ENCODE results near the gene KAT5. TPM values are rescaled to one million over a fixed set of nuclear protein-coding genes. Genes with fewer than 3 reads are reported as not detected.
A peak's percentile ranks its signal among the peaks of the same experiment; 100 is the strongest.

The KAT5 gene
- total RNA-seq, 2 donors from 2014 or later: 38.9 to 45.5 TPM

DNA sequence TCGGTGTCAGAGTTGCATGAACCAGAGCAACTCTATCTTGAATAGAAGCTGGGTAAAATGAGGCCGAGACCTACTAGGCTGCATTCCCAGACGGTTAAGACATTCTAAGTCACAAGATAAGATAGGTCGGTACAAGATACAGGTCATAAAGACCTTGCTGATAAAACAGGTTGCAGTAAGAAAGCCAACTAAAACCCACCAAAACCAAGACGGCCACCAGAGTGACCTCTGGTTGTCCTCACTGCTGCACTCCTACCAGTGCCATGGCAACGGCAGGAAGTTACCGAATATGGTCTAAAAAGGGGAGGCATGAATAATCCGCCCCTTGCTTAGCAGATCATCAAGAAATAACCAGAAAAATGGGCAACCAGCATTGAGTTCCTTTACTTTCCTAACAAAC is 2.4 kb upstream of the KAT5 start:
- Histone ChIP-seq H3K27ac (no peak overlapping the region), H3K4me1 (peaks cover 21% of the 10 kb centered on the region), H3K27me3 (no peaks in the 10 kb centered on the region), H3K4me3 (no peak overlapping the region), H3K9me3 (no peaks in the 10 kb centered on the region), H3K36me3 (replicated peaks in 1 of 2; ENCODE audit: insufficient read depth in 1 of 2, low read depth in 2 of 2) (peaks cover 0 to 14% of the 10 kb centered on the region in 2 donors)
- intact Hi-C loops (cut with DNase I): no loop called here
- 57 to 58% methylated on average over 8 of the region's 8 CpGs for WGBS, 2 donors
- TF ChIP-seq CTCF (IDR thresholded peaks at IDR 0.05) (no peak), POLR2A (IDR thresholded peaks at IDR 0.05) (no peak)
- ATAC-seq: no peak
- DNase-seq: no peak

DNA sequence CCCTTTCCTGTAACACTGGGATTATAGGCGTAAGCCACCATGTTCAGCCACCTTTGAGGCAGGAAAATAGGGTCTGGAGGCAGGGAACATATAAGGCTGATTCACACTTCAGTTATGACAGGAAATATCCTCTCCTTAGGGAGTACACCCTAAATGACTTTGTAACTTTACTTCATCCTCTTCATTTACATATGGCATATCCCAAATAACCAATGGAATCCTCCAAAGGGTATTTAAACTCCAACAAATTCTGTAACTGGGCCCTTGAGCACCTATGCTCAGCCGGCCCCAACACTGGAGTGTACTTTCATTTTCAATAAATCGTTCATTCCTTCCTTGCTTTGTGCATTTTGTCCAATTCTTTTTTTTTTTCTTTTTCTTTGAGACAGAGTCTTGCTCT is 1.6 kb upstream of the KAT5 start:
- WGBS, 2 donors: 79 to 81% methylated on average over 3 of the region's 3 CpGs
- H3K36me3 ChIP-seq (replicated peaks in 1 of 2; ENCODE audit: insufficient read depth in 1 of 2, low read depth in 2 of 2): peaks cover 0 to 19% of the 10 kb centered on the region in 2 donors
- peaks cover 21% of the 10 kb centered on the region for H3K4me1 ChIP-seq
- H3K27me3 ChIP-seq: no peaks in the 10 kb centered on the region
- H3K4me3 ChIP-seq: no peak overlapping the region
- intact Hi-C loops (cut with DNase I): no loop called here
- ATAC-seq: no peak
- no peak for TF ChIP-seq POLR2A (IDR thresholded peaks at IDR 0.05)
- no peak for TF ChIP-seq CTCF (IDR thresholded peaks at IDR 0.05)
- no peak overlapping the region for H3K27ac ChIP-seq
- no peak for DNase-seq
- H3K9me3 ChIP-seq: no peaks in the 10 kb centered on the region

GRCh38 chr11:65712633-65713076 is 603 bp downstream of the KAT5 start:
- peaks cover 0 to 36% of the 10 kb centered on the region in 2 donors for H3K36me3 ChIP-seq (replicated peaks in 1 of 2; ENCODE audit: insufficient read depth in 1 of 2, low read depth in 2 of 2)
- H3K27me3 ChIP-seq: no peaks in the 10 kb centered on the region
- peak overlapping the region; percentile 94 to 100 (median 98) for H3K27ac ChIP-seq
- TF ChIP-seq POLR2A (IDR thresholded peaks at IDR 0.05): no peak
- no peak for TF ChIP-seq CTCF (IDR thresholded peaks at IDR 0.05)
- ATAC-seq (no peak), DNase-seq (no peak)
- H3K4me3 ChIP-seq: peak overlapping the region; percentile 61 to 66
- peaks cover 21% of the 10 kb centered on the region for H3K4me1 ChIP-seq
- intact Hi-C loops (cut with DNase I): no loop called here
- 23 to 26% methylated on average over 11 of the region's 11 CpGs for WGBS, 2 donors
- no peaks in the 10 kb centered on the region for H3K9me3 ChIP-seq

- TF ChIP-seq POLR2A (IDR thresholded peaks at IDR 0.05) (no peak), CTCF (IDR thresholded peaks at IDR 0.05) (no peak)
- Histone ChIP-seq H3K27ac (peak overlapping the region in 2 of 4 donors; percentile 94 to 98), H3K4me1 (peaks cover 26% of the 10 kb centered on the region), H3K36me3 (replicated peaks in 1 of 2; ENCODE audit: insufficient read depth in 1 of 2, low read depth in 2 of 2) (peaks cover 0 to 38% of the 10 kb centered on the region in 2 donors), H3K4me3 (no peak overlapping the region), H3K9me3 (no peaks in the 10 kb centered on the region), H3K27me3 (no peaks in the 10 kb centered on the region)
- DNase-seq (no peak), ATAC-seq (no peak)
- WGBS, 2 donors: 85 to 87% methylated on average over 24 of the region's 24 CpGs
- intact Hi-C loops (cut with DNase I): no loop called here
Observed at GRCh38 chr11:65713212-65713969, 1.3 kb downstream of the KAT5 start.

GRCh38 chr11:65714433-65714832 is 2.4 kb downstream of the KAT5 start:
- Histone ChIP-seq H3K9me3 (no peaks in the 10 kb centered on the region), H3K36me3 (replicated peaks in 1 of 2; ENCODE audit: insufficient read depth in 1 of 2, low read depth in 2 of 2) (peaks cover 0 to 38% of the 10 kb centered on the region in 2 donors), H3K27me3 (no peaks in the 10 kb centered on the region), H3K4me1 (peaks cover 36% of the 10 kb centered on the region), H3K27ac (no peak overlapping the region), H3K4me3 (no peak overlapping the region)
- WGBS, 2 donors: 87 to 89% methylated on average over 10 to 15 of the region's 16 CpGs
- intact Hi-C loops (cut with DNase I): no loop called here
- DNase-seq (no peak), ATAC-seq (no peak)
- TF ChIP-seq CTCF (IDR thresholded peaks at IDR 0.05): no peak
- TF ChIP-seq POLR2A (IDR thresholded peaks at IDR 0.05): no peak

Measured in body of pancreas (tissue), 4 donors.